NCI-H2196 (cell line): ENCODE results near the gene NENF.
"Not testable (repeated sequence)": the region's sequence is repeated elsewhere in the genome, so short reads cannot be mapped to it uniquely, and the experiment has no call there.

Experiments
- DNase-seq: peaks from one replicate; lab custom pipeline; 2025; ENCODE audit not compliant: unreplicated experiment; lab: John Stamatoyannopoulos, UW

The NENF gene

GRCh38 chr1:212432661-212433576 is at the start of gene NENF:
NENF (plus strand) TSS chr1:212432920; CDS start chr1:212432944, 24 bp downstream.
- peak; percentile 88 for DNase-seq

GRCh38 chr1:212386029-212386428 is 46.7 kb upstream of the NENF start:
- DNase-seq = no peak

- no peak for DNase-seq
These were observed 43.6 kb upstream of the NENF start for GRCh38 chr1:212388985-212389716.

- DNase-seq = not testable (repeated sequence)
These were observed 36.9 kb upstream of the NENF start for GRCh38 chr1:212395678-212396437.

GRCh38 chr1:212396638-212397037 is 36.1 kb upstream of the NENF start:
- DNase-seq = no peak

- DNase-seq = no peak
These were observed 35.5 kb upstream of the NENF start for GRCh38 chr1:212397171-212397570.

- DNase-seq = no peak
These were observed 31.7 kb upstream of the NENF start for GRCh38 chr1:212401042-212401441.

GRCh38 chr1:212401838-212402582 is 30.7 kb upstream of the NENF start:
- DNase-seq = no peak

GRCh38 chr1:212402666-212403321 is 29.9 kb upstream of the NENF start:
- DNase-seq = no peak

GRCh38 chr1:212410231-212410820 is 22.4 kb upstream of the NENF start:
- DNase-seq = no peak

- no peak for DNase-seq
These were observed 20.3 kb upstream of the NENF start for GRCh38 chr1:212412374-212412773.

GRCh38 chr1:212413902-212414327 is 18.8 kb upstream of the NENF start:
- DNase-seq = no peak

- DNase-seq = peak; percentile 89
These were observed 18.2 kb upstream of the NENF start, which contains the start of gene PACC1 for GRCh38 chr1:212414328-212415106. PACC1 (minus strand) TSS chr1:212414886; CDS start chr1:212414757, 129 bp downstream.

GRCh38 chr1:212415107-212415841 is 17.4 kb upstream of the NENF start:
- DNase-seq = no peak

- no peak for DNase-seq
These were observed 11.6 kb upstream of the NENF start for GRCh38 chr1:212421165-212421564.

GRCh38 chr1:212423879-212424278 is 8.8 kb upstream of the NENF start:
- no peak for DNase-seq

GRCh38 chr1:212428496-212428895 is 4.2 kb upstream of the NENF start:
- DNase-seq = no peak

GRCh38 chr1:212430416-212430815 is 2.3 kb upstream of the NENF start:
- DNase-seq = no peak
